Fibroblast of gingiva (primary cell): ENCODE measurements around the gene NDE1.
"Not testable (repeated sequence)": the region's sequence is repeated elsewhere in the genome, so short reads cannot be mapped to it uniquely, and the experiment has no call there.

Experiments
- DNase-seq: peaks from one replicate; pipeline ENCODE4 v3.0.0-alpha.2; 2011; ENCODE audit warnings: low read depth

Gene NDE1

GRCh38 chr16:15650019-15650697 lies at the start of gene NDE1:
TSS of gene NDE1 (plus strand) at chr16:15650245. CDS start at chr16:15664779, 14,534 bp downstream.
- DNase-seq: peak; percentile 83

- no peak for DNase-seq
These were observed 48.7 kb upstream of the NDE1 start for GRCh38 chr16:15601212-15601879.

GRCh38 chr16:15602285-15603044 lies 47.6 kb upstream of the NDE1 start:
- DNase-seq: no peak

- no peak for DNase-seq
These were observed 45.3 kb upstream of the NDE1 start for GRCh38 chr16:15604460-15605440.

GRCh38 chr16:15605839-15606517 lies 44.1 kb upstream of the NDE1 start:
- DNase-seq: no peak

- DNase-seq: no peak
These were observed 43.4 kb upstream of the NDE1 start for GRCh38 chr16:15606518-15607220.

- DNase-seq: not testable (repeated sequence)
These were observed 42.8 kb upstream of the NDE1 start for GRCh38 chr16:15607221-15607699.

- DNase-seq: peak; percentile 62
These were observed 42.2 kb upstream of the NDE1 start for GRCh38 chr16:15607700-15608396.

- DNase-seq: peak; percentile 61
These were observed 41.4 kb upstream of the NDE1 start for GRCh38 chr16:15608398-15609285.

GRCh38 chr16:15609286-15609649 lies 40.8 kb upstream of the NDE1 start:
- no peak for DNase-seq

- peak; percentile 33 for DNase-seq
These were observed 39.6 kb upstream of the NDE1 start for GRCh38 chr16:15610369-15610871.

GRCh38 chr16:15611610-15612009 lies 38.4 kb upstream of the NDE1 start:
- peak; percentile 26 for DNase-seq

GRCh38 chr16:15613676-15614075 lies 36.4 kb upstream of the NDE1 start:
- DNase-seq: no peak

- no peak for DNase-seq
These were observed 34.0 kb upstream of the NDE1 start for GRCh38 chr16:15616012-15616411.

- no peak for DNase-seq
These were observed 33.4 kb upstream of the NDE1 start for GRCh38 chr16:15616475-15617165.

GRCh38 chr16:15617901-15618300 lies 32.1 kb upstream of the NDE1 start:
- no peak for DNase-seq

- no peak for DNase-seq
These were observed 31.7 kb upstream of the NDE1 start for GRCh38 chr16:15618392-15618791.

GRCh38 chr16:15620611-15621195 lies 29.3 kb upstream of the NDE1 start:
- DNase-seq: no peak
